Left kidney (tissue), 8 donors: Measurements from ENCODE around the gene TBC1D21. TPM values are rescaled to one million over a fixed set of nuclear protein-coding genes. Genes with fewer than 3 reads are reported as not detected.
A peak's percentile ranks its signal among the peaks of the same experiment; 100 is the strongest.

Experiments
- DNase-seq: peaks from one replicate; pipeline ENCODE4 v3.0.0-alpha.2; 2013
- long read RNA-seq, 8 donors: transcript quantifications; one replicate each; lab custom pipeline, GENCODE V29; 2026
- polyA plus RNA-seq: library from polyadenylated mRNA; unstranded; fragments of 120-200 nt; gene quantifications from one replicate; pipeline ENCODE4 v1.2.1, GENCODE V29; 2013; ENCODE audit not compliant: insufficient read length

Gene TBC1D21
- not detected for polyA plus RNA-seq
- long read RNA-seq, donor 1, result 0 reads
- long read RNA-seq, donor 2, result 0 reads
- long read RNA-seq, donor 3, result 0 reads
- long read RNA-seq, donor 4, result 0 reads
- long read RNA-seq, donor 5, result 0 reads
- long read RNA-seq, donor 6, result 0 reads
- long read RNA-seq, donor 7, result 0 reads
- long read RNA-seq, donor 8, result 0 reads

DNA sequence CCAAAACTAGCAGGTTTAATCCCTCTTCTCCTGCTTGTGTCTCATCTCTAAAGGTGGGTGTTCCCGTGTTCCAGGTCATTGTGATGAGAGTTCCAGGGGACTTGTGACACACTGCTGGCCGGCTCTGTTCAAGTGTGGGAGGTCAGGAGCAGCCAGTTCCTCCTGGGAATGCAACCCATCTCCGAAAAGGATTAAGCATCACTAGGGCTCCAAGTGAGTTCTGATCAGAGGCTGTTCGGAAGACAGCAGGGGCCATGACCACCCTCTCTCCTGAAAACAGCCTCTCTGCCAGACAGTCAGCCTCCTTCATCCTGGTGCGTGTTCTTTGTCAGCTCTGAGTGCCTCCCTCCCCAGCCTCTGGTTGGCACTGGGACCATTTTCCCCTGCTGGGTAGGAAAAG lies at the start of gene TBC1D21:
Gene TBC1D21 (plus strand): TSS at position 109 of the 400 bp plus-strand sequence. CDS start 146 bp downstream, at position 255.
- no peak for DNase-seq

DNA sequence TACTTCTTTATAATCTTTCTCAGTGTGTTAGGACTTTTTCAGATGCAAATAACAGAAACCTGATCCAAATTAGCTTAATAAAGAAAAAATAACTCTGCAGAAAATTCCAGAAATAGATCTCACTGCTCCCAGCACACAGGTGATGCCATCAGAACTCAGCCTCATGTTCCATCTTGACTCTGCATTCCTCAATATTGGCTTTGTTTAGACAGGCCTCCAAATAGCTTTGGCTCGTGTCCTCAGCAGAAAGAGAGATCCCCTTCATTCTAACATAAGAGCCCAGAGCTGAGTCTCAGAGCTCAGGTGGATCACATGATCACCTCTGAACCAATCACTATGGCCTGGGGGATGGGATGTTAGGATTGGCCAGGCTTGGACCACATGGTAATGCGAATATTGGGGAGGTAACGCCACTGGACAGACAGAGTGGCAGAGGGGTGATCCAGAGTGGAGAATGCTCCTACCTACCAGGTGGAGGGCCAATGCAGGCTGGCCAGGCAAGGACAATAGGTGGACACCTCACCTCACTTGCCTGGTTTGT lies 46.6 kb upstream of the TBC1D21 start:
- DNase-seq, result no peak

- DNase-seq, result no peak
Measured at GRCh38 chr15:73829523-73829922, 43.8 kb upstream of the TBC1D21 start.

GRCh38 chr15:73832657-73833056 lies 40.7 kb upstream of the TBC1D21 start:
- peak; percentile 27 for DNase-seq

- no peak for DNase-seq
Measured at GRCh38 chr15:73836845-73837244, 36.5 kb upstream of the TBC1D21 start.

DNA sequence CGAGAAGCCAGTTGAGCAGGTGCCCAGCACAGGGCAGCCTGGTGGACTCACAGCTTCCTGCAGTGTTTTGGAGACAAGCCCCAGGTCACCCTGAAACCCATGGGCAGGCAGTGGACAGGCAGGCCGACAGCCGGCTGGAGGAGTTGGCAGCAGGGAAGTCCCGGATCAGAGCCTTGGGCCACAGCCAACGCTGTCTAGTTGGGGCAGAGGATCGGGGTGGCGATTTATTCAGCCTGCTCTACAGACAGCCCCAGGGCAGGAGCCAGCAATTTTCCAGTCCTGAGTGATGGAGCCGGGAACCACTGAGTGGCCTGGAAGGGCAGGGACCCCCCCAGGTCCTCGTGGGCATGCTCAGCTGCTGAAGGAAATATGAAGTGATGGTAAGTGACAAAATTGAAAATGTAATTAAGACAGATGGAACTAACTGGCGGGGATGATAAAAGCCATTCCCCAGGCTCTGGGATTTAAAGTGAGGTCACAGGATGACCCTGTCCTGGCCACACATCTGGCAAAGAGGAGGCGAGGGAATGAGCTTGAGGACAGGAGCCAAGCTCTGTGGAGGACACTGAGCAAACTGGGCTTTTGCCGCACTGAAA lies 34.4 kb upstream of the TBC1D21 start:
- no peak for DNase-seq

DNA sequence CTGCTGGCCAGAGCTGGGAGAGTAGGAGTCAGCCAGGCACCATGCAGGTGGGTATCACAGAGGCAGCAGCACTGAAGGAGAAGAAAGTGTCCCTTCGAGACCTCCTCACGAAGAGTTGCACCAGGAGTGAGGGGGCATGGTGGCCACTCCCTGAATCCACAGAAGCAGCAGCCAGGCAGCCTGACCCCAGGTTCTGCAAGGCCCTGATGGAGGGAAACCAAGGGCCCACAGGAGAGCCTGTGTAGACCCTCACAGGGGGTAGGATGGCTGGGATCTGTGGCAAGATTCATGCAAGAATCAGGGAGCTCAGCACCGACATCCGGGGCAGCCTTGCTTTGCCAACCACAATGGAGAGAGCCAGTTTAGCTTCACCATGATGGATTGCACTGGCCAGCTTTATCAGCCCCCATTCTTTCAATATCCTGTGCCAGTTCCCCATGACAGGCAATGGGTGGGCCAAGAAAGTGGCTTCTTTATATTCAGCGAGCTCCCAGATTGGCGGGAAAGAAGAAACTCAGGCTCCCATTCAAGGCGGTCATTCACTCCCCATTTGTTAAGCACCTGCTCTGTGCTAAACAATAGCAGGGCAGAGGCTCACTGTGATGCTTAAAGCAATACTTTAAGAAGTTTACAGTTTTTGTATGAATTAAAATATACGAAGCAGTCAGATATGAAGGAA lies 33.5 kb upstream of the TBC1D21 start:
- no peak for DNase-seq

GRCh38 chr15:73840771-73841170 lies 32.6 kb upstream of the TBC1D21 start:
- no peak for DNase-seq

- DNase-seq, result no peak
Measured at GRCh38 chr15:73841756-73842725, 31.3 kb upstream of the TBC1D21 start.

DNA sequence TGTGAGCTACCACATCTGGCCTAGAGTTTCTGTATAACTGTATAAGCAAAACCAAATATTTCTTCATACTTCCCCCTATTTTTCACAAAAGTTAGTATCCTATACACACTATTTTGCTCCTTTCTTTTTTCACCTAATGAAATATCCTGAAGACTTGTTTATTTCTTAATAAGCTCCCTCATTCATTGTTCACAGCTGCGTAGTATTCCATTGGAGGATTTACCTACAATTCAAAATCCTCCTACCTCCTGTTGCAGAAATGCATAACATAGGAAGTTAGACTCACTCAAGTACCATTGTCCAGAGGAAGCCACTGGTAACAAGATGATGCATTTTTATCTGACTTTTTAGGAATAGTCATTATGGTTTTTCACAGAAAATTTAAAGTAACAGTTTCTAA lies 29.6 kb upstream of the TBC1D21 start:
- no peak for DNase-seq

DNA sequence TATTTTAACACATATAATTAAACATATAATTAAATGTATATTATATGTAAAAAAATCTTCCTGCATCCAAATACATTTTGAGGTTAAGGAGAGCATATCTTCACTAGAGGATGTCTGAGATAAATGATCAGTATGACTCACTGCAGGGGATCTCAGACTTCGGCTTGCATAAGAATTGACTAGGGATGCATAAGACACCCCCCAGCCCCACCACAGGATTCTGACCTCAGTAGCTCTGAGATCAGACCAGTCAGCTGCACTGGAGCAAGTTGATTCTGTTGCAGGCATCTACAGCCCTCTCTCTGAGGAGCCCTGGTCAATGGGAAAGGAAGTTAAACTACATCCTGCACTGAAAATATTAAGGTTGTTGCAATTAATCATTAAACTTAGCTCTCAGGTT lies 29.0 kb upstream of the TBC1D21 start:
- DNase-seq, result no peak

- no peak for DNase-seq
Measured at GRCh38 chr15:73845507-73845906, 27.9 kb upstream of the TBC1D21 start.

DNA sequence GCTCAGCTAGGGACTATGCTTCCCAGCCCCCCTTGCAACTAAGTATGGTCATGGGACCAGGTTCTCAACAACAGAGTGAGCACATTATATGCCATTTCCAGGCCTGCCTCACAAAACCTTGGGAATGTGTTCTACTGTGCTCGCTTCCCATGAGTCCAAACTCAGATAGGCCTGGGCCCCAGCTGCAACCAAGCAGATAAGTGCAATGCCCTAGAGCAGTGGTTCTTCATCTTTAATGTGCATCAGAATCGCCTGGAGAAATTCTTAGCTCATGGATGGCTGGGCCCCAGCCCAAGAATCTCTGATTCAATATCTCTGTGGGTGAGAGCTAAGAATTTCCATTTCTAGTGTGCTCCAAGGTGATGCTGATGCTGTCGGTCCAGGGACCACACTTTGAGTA lies 27.5 kb upstream of the TBC1D21 start:
- no peak for DNase-seq

GRCh38 chr15:73849641-73850040 lies 23.7 kb upstream of the TBC1D21 start:
- no peak for DNase-seq

GRCh38 chr15:73850228-73850627 lies 23.1 kb upstream of the TBC1D21 start:
- no peak for DNase-seq

GRCh38 chr15:73851689-73852088 lies 21.7 kb upstream of the TBC1D21 start:
- DNase-seq, result peak; percentile 78

GRCh38 chr15:73852507-73852906 lies 20.9 kb upstream of the TBC1D21 start:
- DNase-seq, result no peak

DNA sequence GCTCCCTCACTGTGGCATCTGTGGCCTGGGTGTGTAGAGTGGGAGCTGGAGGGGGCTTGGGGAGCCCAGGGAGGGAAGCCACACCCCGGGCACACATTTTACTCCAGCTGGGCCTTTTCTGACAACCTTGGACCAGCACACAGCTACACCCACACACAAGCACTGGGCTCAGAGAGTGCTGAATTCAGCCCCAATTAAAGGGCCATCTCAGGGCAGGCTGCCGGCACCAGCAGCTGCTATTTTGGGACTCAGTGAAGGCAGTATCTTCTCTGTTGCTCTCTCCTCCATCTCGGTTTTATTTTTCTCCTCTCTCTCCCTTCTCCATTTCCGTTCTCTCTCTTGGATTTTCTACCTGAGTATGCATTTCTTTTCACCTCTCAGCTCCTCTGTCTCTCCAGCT lies 19.1 kb upstream of the TBC1D21 start:
- DNase-seq, result no peak

DNA sequence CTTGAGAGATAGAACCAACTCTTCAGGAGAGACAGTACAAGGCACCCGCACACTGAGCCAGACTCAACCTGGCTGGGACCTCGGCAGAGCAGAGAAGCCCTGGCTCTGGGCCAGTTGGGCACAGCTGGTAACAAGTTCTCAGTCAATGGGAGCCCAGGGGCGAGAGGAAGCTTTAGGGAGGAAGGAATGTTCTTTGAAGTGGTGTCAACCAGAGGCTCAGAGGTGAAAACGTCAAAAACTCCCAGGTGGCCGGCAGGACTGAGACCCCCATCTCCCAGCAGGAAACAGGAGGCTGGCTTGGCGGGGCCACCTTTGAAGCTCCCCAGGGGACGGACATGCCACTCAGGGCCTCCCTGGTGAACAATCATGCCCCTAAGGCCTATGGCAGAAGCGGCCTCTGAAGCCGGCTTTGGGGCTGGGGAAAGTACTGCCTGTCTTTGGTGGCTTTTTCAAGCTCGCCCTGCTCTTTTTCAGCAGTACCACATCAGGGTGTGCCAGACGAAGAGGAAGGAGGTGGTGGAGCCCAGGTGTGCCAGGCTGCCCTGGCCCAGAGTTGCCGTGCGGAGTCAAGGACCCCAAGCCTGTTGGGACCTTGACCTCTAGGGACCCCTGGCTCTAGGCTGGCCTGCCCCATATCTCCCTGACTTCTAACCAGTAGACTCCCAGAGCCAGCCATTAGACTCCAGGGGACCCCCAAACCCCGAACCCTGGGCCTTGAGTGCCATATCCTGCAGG lies 16.7 kb upstream of the TBC1D21 start:
- DNase-seq, result no peak

DNA sequence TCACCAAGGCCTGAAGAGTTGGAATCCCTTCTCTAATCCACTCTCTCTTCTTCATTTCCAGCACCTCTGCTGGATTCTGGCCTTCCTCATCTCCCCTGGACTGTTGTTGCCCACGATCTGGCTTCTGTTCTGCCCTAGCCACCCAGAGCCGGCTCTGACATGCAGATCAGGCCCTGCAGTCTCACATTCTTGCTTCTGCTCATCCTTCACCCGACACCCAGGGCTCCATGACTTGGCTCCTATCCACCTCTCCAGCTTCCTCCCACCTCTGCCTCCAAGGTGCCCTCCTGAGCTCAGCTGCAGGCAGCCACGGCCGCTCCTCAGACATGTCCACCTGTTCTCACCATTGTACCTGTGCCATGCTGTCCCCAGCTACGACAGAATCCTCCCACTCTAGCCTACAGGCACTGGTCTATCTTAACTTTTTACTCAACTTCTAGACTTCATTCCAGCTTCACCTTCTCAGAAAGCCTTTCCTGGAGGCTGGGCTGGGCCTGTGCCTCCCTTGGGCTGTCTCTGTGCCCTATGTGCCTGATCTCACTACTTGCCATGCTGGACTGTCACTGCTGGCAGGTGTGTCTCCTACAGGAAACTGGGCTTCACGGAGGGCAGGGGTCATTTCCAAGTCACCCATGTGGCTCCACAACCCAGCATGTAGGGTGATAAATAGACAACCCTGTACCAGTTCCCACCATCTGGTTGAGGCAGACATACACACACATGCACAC lies 16.0 kb upstream of the TBC1D21 start:
- no peak for DNase-seq

DNA sequence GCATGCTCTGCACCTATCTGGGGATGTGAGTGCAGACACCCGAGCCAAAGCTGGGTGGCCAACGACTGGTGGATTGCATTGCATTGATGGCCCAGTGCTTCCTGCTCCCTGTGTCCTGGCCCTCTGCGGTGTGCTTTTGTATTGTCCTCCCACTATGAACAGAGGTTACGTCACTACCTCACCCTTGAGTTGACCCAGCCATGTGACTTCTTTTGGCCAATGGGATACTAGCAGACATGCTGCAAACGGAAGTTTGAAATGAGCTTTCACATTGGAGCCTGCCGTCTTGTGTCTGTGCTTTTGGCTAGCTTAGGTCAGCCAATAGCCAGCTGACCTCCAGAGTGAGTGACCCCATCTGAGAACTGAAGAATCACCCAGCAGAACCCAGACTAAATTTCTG lies 15.3 kb upstream of the TBC1D21 start:
- no peak for DNase-seq
